Liver (tissue), 9 donors: ENCODE results near the gene THSD7B. TPM values are rescaled to one million over a fixed set of nuclear protein-coding genes. Genes with fewer than 3 reads are reported as not detected.

Source experiments
- DNase-seq: peaks from one replicate; pipeline ENCODE4 v3.0.0-alpha.2; 2017; ENCODE audit warnings: low spot score
- H3K27ac ChIP-seq, 2 donors: one replicate each; pipeline ENCODE4 v1.7.0; 2013; ENCODE audit warnings: inconsistent platforms in 2 of 2, low read length in 2 of 2, control low read depth in 1 of 2, low read depth in 1 of 2, mild to moderate bottlenecking in 1 of 2
- H3K27me3 ChIP-seq, 4 donors: one replicate each; pipeline versions ENCODE4 v1.6.1 to v1.7.0; 2013; ENCODE audit warnings: low read length in 3 of 4, inconsistent platforms in 1 of 4, mild to moderate bottlenecking in 1 of 4, moderate library complexity in 1 of 4; ENCODE audit not compliant: control insufficient read depth in 4 of 4, insufficient read depth in 4 of 4
- H3K36me3 ChIP-seq, 4 donors: one replicate each; pipeline versions ENCODE4 v1.6.1 to v1.7.0; 2013; ENCODE audit warnings: low read length in 3 of 4, mild to moderate bottlenecking in 3 of 4, low read depth in 1 of 4, moderate library complexity in 1 of 4; ENCODE audit not compliant: control insufficient read depth in 4 of 4, insufficient read depth in 3 of 4
- H3K4me1 ChIP-seq, 4 donors: one replicate each; pipeline versions ENCODE4 v1.6.1 to v1.7.0; 2013; ENCODE audit warnings: low read length in 3 of 4, mild to moderate bottlenecking in 3 of 4, moderate library complexity in 1 of 4; ENCODE audit not compliant: control insufficient read depth in 4 of 4, insufficient read depth in 4 of 4
- H3K4me3 ChIP-seq, 3 donors: one replicate each; pipeline versions ENCODE4 v1.6.1 to v1.7.0; 2013; ENCODE audit warnings: low read length in 3 of 3, control low read depth in 1 of 3, low read depth in 1 of 3, mild to moderate bottlenecking in 1 of 3
- H3K9ac ChIP-seq, 2 donors: one replicate each; pipeline ENCODE4 v1.7.0; 2013; ENCODE audit warnings: low read length in 2 of 2, mild to moderate bottlenecking in 2 of 2, moderate library complexity in 2 of 2, control low read depth in 1 of 2, low read depth in 1 of 2
- H3K9me3 ChIP-seq, 4 donors: one replicate each; pipeline versions ENCODE4 v1.6.1 to v1.7.0; 2013; ENCODE audit warnings: low read length in 3 of 4; ENCODE audit not compliant: control insufficient read depth in 4 of 4
- EGR1 ChIP-seq, 2 donors: IDR thresholded peaks; 2 replicates each; pipeline ENCODE4 v1.6.1; 2016 to 2018; ENCODE audit warnings: antibody characterized with exemption in 2 of 2, low read depth in 2 of 2
- FOXA1 ChIP-seq: IDR thresholded peaks from 2 replicates; pipeline ENCODE4 v1.6.1; 2016; ENCODE audit warnings: antibody characterized with exemption
- FOXA2 ChIP-seq: IDR thresholded peaks from 2 replicates; pipeline ENCODE4 v1.6.1; 2016; ENCODE audit warnings: antibody characterized with exemption
- GABPA ChIP-seq, 2 donors: IDR thresholded peaks in 1 of 2; conservative IDR thresholded peaks in 1 of 2; 2 replicates each; pipeline ENCODE4 v1.6.1; 2016; ENCODE audit warnings: antibody characterized with exemption in 2 of 2, mild to moderate bottlenecking in 1 of 2, moderate library complexity in 1 of 2
- HNF4A ChIP-seq, 2 donors: conservative IDR thresholded peaks; 2 replicates each; pipeline ENCODE4 v1.6.1; 2016; ENCODE audit warnings: antibody characterized with exemption in 2 of 2, mild to moderate bottlenecking in 2 of 2
- HNF4G ChIP-seq: IDR thresholded peaks from 2 replicates; pipeline ENCODE4 v1.6.1; 2016; ENCODE audit warnings: antibody characterized with exemption
- JUND ChIP-seq, 2 donors: IDR thresholded peaks; 2 replicates each; pipeline ENCODE4 v1.6.1; 2016; ENCODE audit warnings: antibody characterized with exemption in 2 of 2
- NR2F2 ChIP-seq: IDR thresholded peaks from 2 replicates; pipeline ENCODE4 v1.6.1; 2016; ENCODE audit warnings: antibody characterized with exemption
- RAD21 ChIP-seq, 2 donors: IDR thresholded peaks; 2 replicates each; pipeline ENCODE4 v1.6.1; 2016; ENCODE audit warnings: antibody characterized with exemption in 2 of 2, mild to moderate bottlenecking in 2 of 2
- RXRA ChIP-seq, 2 donors: IDR thresholded peaks; 2 replicates each; pipeline ENCODE4 v1.6.1; 2017 to 2018; ENCODE audit warnings: antibody characterized with exemption in 2 of 2, mild to moderate bottlenecking in 1 of 2
- SP1 ChIP-seq: IDR thresholded peaks from 2 replicates; pipeline ENCODE4 v1.6.1; 2018; ENCODE audit warnings: antibody characterized with exemption, mild to moderate bottlenecking
- TAF1 ChIP-seq: conservative IDR thresholded peaks from 2 replicates; pipeline ENCODE4 v1.6.1; 2016; ENCODE audit warnings: antibody characterized with exemption, mild to moderate bottlenecking
- YY1 ChIP-seq: IDR thresholded peaks from 2 replicates; pipeline ENCODE4 v1.6.1; 2016; ENCODE audit warnings: antibody characterized with exemption, mild to moderate bottlenecking
- WGBS: extraction: QIAGEN DNeasy Blood & Tissue Kit; methylation state at CpG from one replicate; pipeline ENCODE4 v1.1.7; 2013; 5-methylcytosine and 5-hydroxymethylcytosine counted together
- polyA plus RNA-seq, 2 donors: library from polyadenylated mRNA; stranded (reverse) in 1 of 2; unstranded in 1 of 2; fragments of 200-250 nt in 1 of 2; fragments of >200 nt in 1 of 2; fragmentation: Nextera tagmentation in 1 of 2; extraction: Ambion mirVana in 1 of 2; gene quantifications; one replicate each; pipeline versions ENCODE4 v1.2.1 to v1.2.3, GENCODE V29; 2013 to 2015
- total RNA-seq, 2 donors: library from RNA; depleted of rRNA; stranded (reverse); fragments of >200 nt; gene quantifications; one replicate each; pipeline ENCODE4 v1.2.3, GENCODE V29; 2014
- TF ChIP-seq, protein P1 (sequence below): IDR thresholded peaks from 2 replicates; pipeline ENCODE4 v1.6.1; 2016; ENCODE audit warnings: antibody characterized with exemption
- TF ChIP-seq, protein P2 (sequence below): IDR thresholded peaks from 2 replicates; pipeline ENCODE4 v1.6.1; 2016; ENCODE audit warnings: antibody characterized with exemption
- TF ChIP-seq, protein P3 (sequence below): fragments of 150-350 bp; IDR thresholded peaks from 2 replicates; pipeline ENCODE4 v1.5.1; 2017; ENCODE audit warnings: improper control_type of control experiment, low read depth, low read length; ENCODE audit not compliant: missing input control
- TF ChIP-seq, protein P4 (sequence below): IDR thresholded peaks from 2 replicates; pipeline ENCODE4 v1.6.1; 2016; ENCODE audit warnings: antibody characterized with exemption
- TF ChIP-seq, protein P5 (sequence below): IDR thresholded peaks from 2 replicates; pipeline ENCODE4 v1.6.1; 2016; ENCODE audit warnings: antibody characterized with exemption, mild to moderate bottlenecking
- donor health status: healthy.
- donor health status: healthy.
- donor health status: healthy.
- donor health status: healthy.
- donor health status: healthy.

Gene THSD7B
- total and polyA plus RNA-seq, 4 donors, result 0.01 to 0.75 (median 0.42) TPM; not detected in 1

DNA sequence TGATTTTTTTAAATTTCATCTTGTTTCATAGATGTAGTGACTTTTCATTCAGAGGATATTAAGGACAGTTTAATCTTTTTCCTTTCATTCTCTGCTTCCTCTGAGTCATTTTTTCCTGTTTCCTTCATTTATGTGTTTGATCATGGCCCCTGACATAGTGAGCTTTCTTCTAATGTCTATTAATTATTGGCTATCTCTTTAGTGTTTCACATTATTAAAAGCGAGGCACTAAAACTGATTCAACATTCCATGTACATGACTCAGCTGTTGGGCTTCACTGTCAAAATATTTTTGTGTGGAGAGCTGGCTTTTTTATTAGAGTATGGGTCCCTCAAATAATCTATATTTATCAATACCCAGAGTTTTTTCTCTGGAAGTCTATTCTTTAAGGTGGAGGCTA lies 125.8 kb downstream of the THSD7B start:
- 81% methylated on average over 1 of the region's 1 CpG for WGBS
- DNase-seq, result no peak

More for the DNA sequence above, 125.8 kb downstream of the THSD7B start:
- no peak overlapping the region for H3K27ac ChIP-seq
- no peaks in the 10 kb centered on the region for H3K27me3 ChIP-seq
- no peaks in the 10 kb centered on the region for H3K9me3 ChIP-seq
- no peak overlapping the region for H3K9ac ChIP-seq
- peaks cover 2 to 12% (median 10%) of the 10 kb centered on the region in 4 donors for H3K4me1 ChIP-seq
- no peak overlapping the region for H3K4me3 ChIP-seq
- H3K36me3 ChIP-seq, result no peaks in the 10 kb centered on the region
- TF ChIP-seq, protein P1, sequence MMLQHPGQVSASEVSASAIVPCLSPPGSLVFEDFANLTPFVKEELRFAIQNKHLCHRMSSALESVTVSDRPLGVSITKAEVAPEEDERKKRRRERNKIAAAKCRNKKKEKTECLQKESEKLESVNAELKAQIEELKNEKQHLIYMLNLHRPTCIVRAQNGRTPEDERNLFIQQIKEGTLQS, result no peak
- TF ChIP-seq, protein P2, sequence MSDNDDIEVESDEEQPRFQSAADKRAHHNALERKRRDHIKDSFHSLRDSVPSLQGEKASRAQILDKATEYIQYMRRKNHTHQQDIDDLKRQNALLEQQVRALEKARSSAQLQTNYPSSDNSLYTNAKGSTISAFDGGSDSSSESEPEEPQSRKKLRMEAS, result no peak
- TF ChIP-seq HNF4A (conservative IDR thresholded peaks at IDR 0.05) (no peak), FOXA1 (no peak), GABPA (IDR thresholded peaks at IDR 0.05 in 1 of 2, conservative IDR thresholded peaks at IDR 0.05 in 1 of 2) (no peak), TAF1 (no peak), YY1 (no peak), RXRA (IDR thresholded peaks at IDR 0.05) (no peak), EGR1 (IDR thresholded peaks at IDR 0.05; ENCODE audit: low read depth in 2 of 2) (no peak), NR2F2 (no peak), RAD21 (IDR thresholded peaks at IDR 0.05) (no peak), FOXA2 (no peak), HNF4G (no peak), SP1 (no peak), JUND (IDR thresholded peaks at IDR 0.05) (no peak)
- TF ChIP-seq, protein P3, sequence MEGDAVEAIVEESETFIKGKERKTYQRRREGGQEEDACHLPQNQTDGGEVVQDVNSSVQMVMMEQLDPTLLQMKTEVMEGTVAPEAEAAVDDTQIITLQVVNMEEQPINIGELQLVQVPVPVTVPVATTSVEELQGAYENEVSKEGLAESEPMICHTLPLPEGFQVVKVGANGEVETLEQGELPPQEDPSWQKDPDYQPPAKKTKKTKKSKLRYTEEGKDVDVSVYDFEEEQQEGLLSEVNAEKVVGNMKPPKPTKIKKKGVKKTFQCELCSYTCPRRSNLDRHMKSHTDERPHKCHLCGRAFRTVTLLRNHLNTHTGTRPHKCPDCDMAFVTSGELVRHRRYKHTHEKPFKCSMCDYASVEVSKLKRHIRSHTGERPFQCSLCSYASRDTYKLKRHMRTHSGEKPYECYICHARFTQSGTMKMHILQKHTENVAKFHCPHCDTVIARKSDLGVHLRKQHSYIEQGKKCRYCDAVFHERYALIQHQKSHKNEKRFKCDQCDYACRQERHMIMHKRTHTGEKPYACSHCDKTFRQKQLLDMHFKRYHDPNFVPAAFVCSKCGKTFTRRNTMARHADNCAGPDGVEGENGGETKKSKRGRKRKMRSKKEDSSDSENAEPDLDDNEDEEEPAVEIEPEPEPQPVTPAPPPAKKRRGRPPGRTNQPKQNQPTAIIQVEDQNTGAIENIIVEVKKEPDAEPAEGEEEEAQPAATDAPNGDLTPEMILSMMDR, result no peak
- TF ChIP-seq, protein P4, sequence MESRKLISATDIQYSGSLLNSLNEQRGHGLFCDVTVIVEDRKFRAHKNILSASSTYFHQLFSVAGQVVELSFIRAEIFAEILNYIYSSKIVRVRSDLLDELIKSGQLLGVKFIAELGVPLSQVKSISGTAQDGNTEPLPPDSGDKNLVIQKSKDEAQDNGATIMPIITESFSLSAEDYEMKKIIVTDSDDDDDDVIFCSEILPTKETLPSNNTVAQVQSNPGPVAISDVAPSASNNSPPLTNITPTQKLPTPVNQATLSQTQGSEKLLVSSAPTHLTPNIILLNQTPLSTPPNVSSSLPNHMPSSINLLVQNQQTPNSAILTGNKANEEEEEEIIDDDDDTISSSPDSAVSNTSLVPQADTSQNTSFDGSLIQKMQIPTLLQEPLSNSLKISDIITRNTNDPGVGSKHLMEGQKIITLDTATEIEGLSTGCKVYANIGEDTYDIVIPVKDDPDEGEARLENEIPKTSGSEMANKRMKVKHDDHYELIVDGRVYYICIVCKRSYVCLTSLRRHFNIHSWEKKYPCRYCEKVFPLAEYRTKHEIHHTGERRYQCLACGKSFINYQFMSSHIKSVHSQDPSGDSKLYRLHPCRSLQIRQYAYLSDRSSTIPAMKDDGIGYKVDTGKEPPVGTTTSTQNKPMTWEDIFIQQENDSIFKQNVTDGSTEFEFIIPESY, result no peak
- TF ChIP-seq, protein P5, sequence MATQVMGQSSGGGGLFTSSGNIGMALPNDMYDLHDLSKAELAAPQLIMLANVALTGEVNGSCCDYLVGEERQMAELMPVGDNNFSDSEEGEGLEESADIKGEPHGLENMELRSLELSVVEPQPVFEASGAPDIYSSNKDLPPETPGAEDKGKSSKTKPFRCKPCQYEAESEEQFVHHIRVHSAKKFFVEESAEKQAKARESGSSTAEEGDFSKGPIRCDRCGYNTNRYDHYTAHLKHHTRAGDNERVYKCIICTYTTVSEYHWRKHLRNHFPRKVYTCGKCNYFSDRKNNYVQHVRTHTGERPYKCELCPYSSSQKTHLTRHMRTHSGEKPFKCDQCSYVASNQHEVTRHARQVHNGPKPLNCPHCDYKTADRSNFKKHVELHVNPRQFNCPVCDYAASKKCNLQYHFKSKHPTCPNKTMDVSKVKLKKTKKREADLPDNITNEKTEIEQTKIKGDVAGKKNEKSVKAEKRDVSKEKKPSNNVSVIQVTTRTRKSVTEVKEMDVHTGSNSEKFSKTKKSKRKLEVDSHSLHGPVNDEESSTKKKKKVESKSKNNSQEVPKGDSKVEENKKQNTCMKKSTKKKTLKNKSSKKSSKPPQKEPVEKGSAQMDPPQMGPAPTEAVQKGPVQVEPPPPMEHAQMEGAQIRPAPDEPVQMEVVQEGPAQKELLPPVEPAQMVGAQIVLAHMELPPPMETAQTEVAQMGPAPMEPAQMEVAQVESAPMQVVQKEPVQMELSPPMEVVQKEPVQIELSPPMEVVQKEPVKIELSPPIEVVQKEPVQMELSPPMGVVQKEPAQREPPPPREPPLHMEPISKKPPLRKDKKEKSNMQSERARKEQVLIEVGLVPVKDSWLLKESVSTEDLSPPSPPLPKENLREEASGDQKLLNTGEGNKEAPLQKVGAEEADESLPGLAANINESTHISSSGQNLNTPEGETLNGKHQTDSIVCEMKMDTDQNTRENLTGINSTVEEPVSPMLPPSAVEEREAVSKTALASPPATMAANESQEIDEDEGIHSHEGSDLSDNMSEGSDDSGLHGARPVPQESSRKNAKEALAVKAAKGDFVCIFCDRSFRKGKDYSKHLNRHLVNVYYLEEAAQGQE, result no peak
